Karpas-422 (cell line): ENCODE data around the gene GKAP1. TPM values are rescaled to one million over a fixed set of nuclear protein-coding genes. Genes with fewer than 3 reads are reported as not detected.

Experiments
- total RNA-seq: library from RNA; depleted of rRNA; stranded (reverse); fragments of >200 nt; shearing (Covaris generic); gene quantifications from 2 replicates; pipeline ENCODE4 v1.2.3, GENCODE V29; 2014; ENCODE audit warnings: low replicate concordance; rRNA removed

GKAP1 gene
- total RNA-seq, 1 experiment from 2014 or later: 13.4 TPM

Other genes starting within 250 kb of the GKAP1 start
- 14.3 and 18.8 TPM in 2 replicates for gene IDNK, start 194.6 kb downstream of the GKAP1 start, total RNA-seq
- gene UBQLN1, start 109.8 kb downstream of the GKAP1 start, total RNA-seq: 75.9 and 118 TPM in 2 replicates
- 6.5 and 7.6 TPM in 2 replicates for gene KIF27, start 103.7 kb upstream of the GKAP1 start, total RNA-seq
- 513 and 558 TPM in 2 replicates for gene HNRNPK, start 162.4 kb upstream of the GKAP1 start, total RNA-seq
- 5.3 and 14.9 TPM in 2 replicates for gene RMI1, start 163.0 kb upstream of the GKAP1 start, total RNA-seq